Neural cell (in vitro differentiated cells): Measurements from ENCODE around the gene LIMS2. TPM values are rescaled to one million over a fixed set of nuclear protein-coding genes. Genes with fewer than 3 reads are reported as not detected.

Experiments
- H2AFZ ChIP-seq: fragments of 200-600, 300-800 bp; sonication (generic), shearing (Covaris generic); 2 replicates; pipeline ENCODE4 v1.6.0; 2014; ENCODE audit warnings: low read depth, mild to moderate bottlenecking, antibody characterized with exemption, low read length, moderate library complexity
- H3F3A ChIP-seq: fragments of 200-600 bp; shearing (Covaris generic); 2 replicates; pipeline ENCODE4 v1.6.1; 2016; ENCODE audit warnings: mild to moderate bottlenecking, moderate library complexity, mixed read lengths, antibody characterized with exemption, low read length; ENCODE audit not compliant: insufficient read depth, poor library complexity, severe bottlenecking
- H3K27ac ChIP-seq: fragments of 200-600, 300-800 bp; sonication (generic), shearing (Covaris generic); 2 replicates; pipeline ENCODE4 v1.5.1; 2014; ENCODE audit warnings: mild to moderate bottlenecking, low read length, moderate library complexity
- H3K27me3 ChIP-seq: fragments of 300-800, 200-600 bp; sonication (generic), shearing (Covaris generic); 2 replicates; pipeline ENCODE4 v1.6.0; 2014; ENCODE audit warnings: mild to moderate bottlenecking, low read depth, low read length, moderate library complexity; ENCODE audit not compliant: insufficient read depth
- H3K36me3 ChIP-seq: fragments of 300-800, 200-600 bp; sonication (generic), shearing (Covaris generic); 2 replicates; pipeline ENCODE4 v1.5.1; 2014; ENCODE audit warnings: mild to moderate bottlenecking, antibody characterized with exemption, low read length, moderate library complexity; ENCODE audit not compliant: insufficient read depth
- H3K4me2 ChIP-seq: fragments of 300-800, 200-600 bp; sonication (generic), shearing (Covaris generic); 2 replicates; pipeline ENCODE4 v1.6.0; 2014; ENCODE audit warnings: mild to moderate bottlenecking, low read length
- H3K4me3 ChIP-seq: fragments of 300-800, 200-600 bp; sonication (generic), shearing (Covaris generic); 2 replicates; pipeline ENCODE4 v1.5.1; 2014; ENCODE audit warnings: mild to moderate bottlenecking, low read length, moderate library complexity
- H3K79me2 ChIP-seq: fragments of 200-600 bp; shearing (Covaris generic); replicated peaks from 2 replicates; pipeline ENCODE4 v1.6.0; 2014; ENCODE audit warnings: mild to moderate bottlenecking, low read length, moderate library complexity; ENCODE audit not compliant: insufficient read depth
- H3K9ac ChIP-seq: fragments of 300-800, 200-600 bp; sonication (generic), shearing (Covaris generic); 2 replicates; pipeline ENCODE4 v1.6.1; 2016; ENCODE audit warnings: mild to moderate bottlenecking, low read length, mixed read lengths
- H3K9me2 ChIP-seq: fragments of 200-600 bp; shearing (Covaris generic); 2 replicates; pipeline ENCODE4 v1.6.1; 2016; ENCODE audit warnings: mild to moderate bottlenecking, low read length, mixed read lengths; ENCODE audit not compliant: insufficient read depth
- H3K9me3 ChIP-seq: fragments of 200-600, 300-800 bp; sonication (generic), shearing (Covaris generic); 2 replicates; pipeline ENCODE4 v1.6.1; 2016; ENCODE audit warnings: mild to moderate bottlenecking, mixed run types, low read length, moderate library complexity, mixed read lengths
- H4K20me1 ChIP-seq: fragments of 200-600 bp; shearing (Covaris generic); 2 replicates; pipeline ENCODE4 v1.6.1; 2016; ENCODE audit warnings: mild to moderate bottlenecking, mixed run types; ENCODE audit not compliant: insufficient read depth
- CTCF ChIP-seq: fragments of 450-650 bp; IDR thresholded peaks from 2 replicates; pipeline ENCODE4 v1.5.1; 2014; ENCODE audit warnings: antibody characterized with exemption, mild to moderate bottlenecking, moderate library complexity; ENCODE audit not compliant: poor library complexity, severe bottlenecking
- EP300 ChIP-seq: fragments of 450-650 bp; conservative IDR thresholded peaks from 2 replicates; pipeline ENCODE4 v1.6.1; 2014; ENCODE audit warnings: antibody characterized with exemption, mild to moderate bottlenecking, moderate library complexity; ENCODE audit not compliant: poor library complexity, severe bottlenecking
- EZH2 ChIP-seq: fragments of 200-600, 300-800 bp; shearing (Covaris generic), sonication (generic); IDR thresholded peaks from 2 replicates; pipeline ENCODE4 v1.6.1; 2014; ENCODE audit warnings: antibody characterized with exemption, low read length, borderline replicate concordance, mild to moderate bottlenecking; ENCODE audit not compliant: insufficient read depth, poor library complexity, severe bottlenecking
- MXI1 ChIP-seq: fragments of 450-650 bp; conservative IDR thresholded peaks from 2 replicates; pipeline ENCODE4 v1.6.1; 2014; ENCODE audit warnings: antibody characterized with exemption, mild to moderate bottlenecking; ENCODE audit not compliant: poor library complexity, severe bottlenecking
- POLR2AphosphoS5 ChIP-seq: IDR thresholded peaks from 2 replicates; pipeline ENCODE4 v1.6.1; 2012
- RAD21 ChIP-seq: fragments of 450-650 bp; conservative IDR thresholded peaks from 2 replicates; pipeline ENCODE4 v1.6.1; 2014; ENCODE audit warnings: antibody characterized with exemption, mild to moderate bottlenecking, moderate library complexity
- REST ChIP-seq: IDR thresholded peaks from 2 replicates; pipeline ENCODE4 v1.6.1; 2012; ENCODE audit warnings: borderline replicate concordance
- SMC3 ChIP-seq: fragments of 450-650 bp; conservative IDR thresholded peaks from 2 replicates; pipeline ENCODE4 v1.6.1; 2014; ENCODE audit warnings: antibody characterized with exemption, mild to moderate bottlenecking, moderate library complexity; ENCODE audit not compliant: poor library complexity
- TAF1 ChIP-seq: IDR thresholded peaks from 2 replicates; pipeline ENCODE4 v1.6.1; 2012; ENCODE audit warnings: low read depth
- polyA plus RNA-seq: library from polyadenylated mRNA; depleted of rRNA; stranded (reverse); fragments of >200 nt; gene quantifications from 2 replicates; pipeline ENCODE4 v1.2.3, GENCODE V29; 2014

Gene LIMS2
- polyA plus RNA-seq, 1 donor from 2014 or later, result not detected

GRCh38 chr2:127676906-127677305, 1.6 kb upstream of the LIMS2 start:
- no peaks in the 10 kb centered on the region for H3K9me3 ChIP-seq
- no peak overlapping the region for H2AFZ ChIP-seq
- no peak overlapping the region for H3K27ac ChIP-seq
- no peaks in the 10 kb centered on the region for H3K9me2 ChIP-seq
- no peaks in the 10 kb centered on the region for H3K36me3 ChIP-seq
- no peaks in the 10 kb centered on the region for H3K79me2 ChIP-seq
- H3K9ac ChIP-seq, result no peak overlapping the region
- H3F3A ChIP-seq, result no peaks in the 10 kb centered on the region
- no peak overlapping the region for H3K4me2 ChIP-seq
- no peak for TF ChIP-seq EZH2
- TF ChIP-seq TAF1, result no peak
- TF ChIP-seq EP300, result no peak
- no peak for TF ChIP-seq CTCF
- no peak for TF ChIP-seq REST
- TF ChIP-seq MXI1, result no peak
- TF ChIP-seq SMC3, result no peak
- H3K4me3 ChIP-seq, result no peak overlapping the region
- H3K27me3 ChIP-seq, result peaks cover 31% of the 10 kb centered on the region
- no peaks in the 10 kb centered on the region for H4K20me1 ChIP-seq

- Histone ChIP-seq H3K4me3 (no peak overlapping the region), H3K27ac (no peak overlapping the region), H3K9ac (no peak overlapping the region), H3F3A (no peaks in the 10 kb centered on the region), H2AFZ (no peak overlapping the region), H3K9me3 (no peaks in the 10 kb centered on the region), H3K4me2 (no peak overlapping the region), H3K9me2 (no peaks in the 10 kb centered on the region), H4K20me1 (no peaks in the 10 kb centered on the region), H3K27me3 (peaks cover 31% of the 10 kb centered on the region), H3K36me3 (no peaks in the 10 kb centered on the region), H3K79me2 (no peaks in the 10 kb centered on the region)
- no peak for TF ChIP-seq SMC3
- no peak for TF ChIP-seq EZH2
- TF ChIP-seq POLR2AphosphoS5, result no peak
- TF ChIP-seq CTCF, result no peak
- no peak for TF ChIP-seq EP300
- TF ChIP-seq MXI1, result no peak
- no peak for TF ChIP-seq TAF1
- TF ChIP-seq REST, result no peak
- no peak for TF ChIP-seq RAD21
These were observed 805 bp downstream of the LIMS2 start for GRCh38 chr2:127674241-127675209.
